ENCODE results near the gene MTHFD2.

Gene MTHFD2

DNA sequence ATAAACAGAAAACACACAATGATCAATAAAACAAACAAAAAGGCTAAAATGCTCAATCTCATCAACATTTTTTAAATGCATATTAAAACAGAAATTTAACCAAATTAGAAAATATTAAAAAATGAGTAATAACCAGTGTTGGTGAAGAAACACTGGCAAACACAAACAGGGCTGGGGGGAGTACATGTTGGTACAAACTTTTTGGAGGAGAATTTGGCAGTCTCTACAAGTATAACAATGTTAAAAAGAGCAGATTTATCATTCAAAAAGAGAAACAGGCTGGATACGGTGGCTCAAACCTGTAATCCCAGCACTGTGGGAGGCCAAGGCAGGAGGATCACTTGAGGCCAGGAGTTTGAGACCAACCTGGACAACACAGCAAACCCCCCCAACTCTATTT lies 33.7 kb upstream of the MTHFD2 start:
- POLR2A ChIA-PET = no interaction called here
- H3K36me3 ChIP-seq (ENCODE audit: control insufficient read depth in 2 of 2, insufficient read depth in 1 of 2, low read length in 2 of 2) = peaks cover 92 to 98% of the 10 kb centered on the region in 2 experiments
- no peaks in the 10 kb centered on the region for H3K4me1 ChIP-seq (ENCODE audit: control insufficient read depth, insufficient read depth, low read length)
- H3K9me3 ChIP-seq (ENCODE audit: control insufficient read depth, insufficient read depth, low read depth, low read length) = no peaks in the 10 kb centered on the region
- TF ChIP-seq ZNF426 (tag by site-specific recombination; IDR thresholded peaks at IDR 0.05) = no peak
- TF ChIP-seq ZNF184 (tag by site-specific recombination; IDR thresholded peaks at IDR 0.05) = peak; percentile 100
- H3K27ac ChIP-seq (ENCODE audit: extremely low read depth, low read depth, low read length) = no peak overlapping the region
- CTCF ChIA-PET = no interaction called here
- H3K4me3 ChIP-seq (ENCODE audit: low read depth, low read length) = no peak overlapping the region

DNA sequence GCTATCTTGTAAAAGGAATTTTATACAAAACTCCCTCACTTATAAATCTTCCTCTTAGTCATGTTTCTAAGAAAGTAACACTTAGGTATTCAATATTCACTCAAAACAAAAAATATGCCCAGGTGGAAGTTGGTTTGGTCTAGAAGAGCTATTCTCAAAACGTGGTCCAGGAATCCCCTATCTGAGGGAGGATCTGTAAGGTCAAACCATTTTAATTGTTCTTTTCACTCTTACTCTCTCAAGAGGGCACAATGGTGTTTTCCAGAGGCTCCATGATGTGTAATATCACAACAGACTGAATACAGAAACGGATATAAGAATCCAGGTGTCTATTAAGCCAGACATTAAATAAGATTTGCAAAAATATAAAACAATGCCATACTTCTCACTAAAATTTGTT lies 29.7 kb upstream of the MTHFD2 start:
- ChIA-PET POLR2A (interaction anchor here (2.4 kb wide), 1 partner anchor 9 kb away, joined by 9 read pairs; the partner anchor contains the start of gene MOB1A), CTCF (interaction anchor here (0.6 to 1.4 kb wide), 3 partner anchors 9 to 19 kb away, joined by 3 to 5 read pairs (median 5); no protein-coding TSS in a partner anchor)
- Histone ChIP-seq H3K4me3 (ENCODE audit: low read depth, low read length) (no peak overlapping the region), H3K4me1 (ENCODE audit: control insufficient read depth, insufficient read depth, low read length) (no peaks in the 10 kb centered on the region), H3K27ac (ENCODE audit: extremely low read depth, low read depth, low read length) (no peak overlapping the region), H3K36me3 (ENCODE audit: control insufficient read depth in 2 of 2, insufficient read depth in 1 of 2, low read length in 2 of 2) (peaks cover 79 to 86% of the 10 kb centered on the region in 2 experiments), H3K9me3 (ENCODE audit: control insufficient read depth, insufficient read depth, low read depth, low read length) (no peaks in the 10 kb centered on the region)
- TF ChIP-seq, protein P1, sequence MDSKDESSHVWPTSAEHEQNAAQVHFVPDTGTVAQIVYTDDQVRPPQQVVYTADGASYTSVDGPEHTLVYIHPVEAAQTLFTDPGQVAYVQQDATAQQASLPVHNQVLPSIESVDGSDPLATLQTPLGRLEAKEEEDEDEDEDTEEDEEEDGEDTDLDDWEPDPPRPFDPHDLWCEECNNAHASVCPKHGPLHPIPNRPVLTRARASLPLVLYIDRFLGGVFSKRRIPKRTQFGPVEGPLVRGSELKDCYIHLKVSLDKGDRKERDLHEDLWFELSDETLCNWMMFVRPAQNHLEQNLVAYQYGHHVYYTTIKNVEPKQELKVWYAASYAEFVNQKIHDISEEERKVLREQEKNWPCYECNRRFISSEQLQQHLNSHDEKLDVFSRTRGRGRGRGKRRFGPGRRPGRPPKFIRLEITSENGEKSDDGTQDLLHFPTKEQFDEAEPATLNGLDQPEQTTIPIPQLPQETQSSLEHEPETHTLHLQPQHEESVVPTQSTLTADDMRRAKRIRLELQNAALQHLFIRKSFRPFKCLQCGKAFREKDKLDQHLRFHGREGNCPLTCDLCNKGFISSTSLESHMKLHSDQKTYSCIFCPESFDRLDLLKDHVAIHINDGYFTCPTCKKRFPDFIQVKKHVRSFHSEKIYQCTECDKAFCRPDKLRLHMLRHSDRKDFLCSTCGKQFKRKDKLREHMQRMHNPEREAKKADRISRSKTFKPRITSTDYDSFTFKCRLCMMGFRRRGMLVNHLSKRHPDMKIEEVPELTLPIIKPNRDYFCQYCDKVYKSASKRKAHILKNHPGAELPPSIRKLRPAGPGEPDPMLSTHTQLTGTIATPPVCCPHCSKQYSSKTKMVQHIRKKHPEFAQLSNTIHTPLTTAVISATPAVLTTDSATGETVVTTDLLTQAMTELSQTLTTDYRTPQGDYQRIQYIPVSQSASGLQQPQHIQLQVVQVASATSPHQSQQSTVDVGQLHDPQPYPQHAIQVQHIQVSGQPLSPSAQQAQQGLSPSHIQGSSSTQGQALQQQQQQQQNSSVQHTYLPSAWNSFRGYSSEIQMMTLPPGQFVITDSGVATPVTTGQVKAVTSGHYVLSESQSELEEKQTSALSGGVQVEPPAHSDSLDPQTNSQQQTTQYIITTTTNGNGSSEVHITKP (tag by site-specific recombination; IDR thresholded peaks at IDR 0.05) = peak; percentile 58
- TF ChIP-seq ZNF473 (tag by site-specific recombination; IDR thresholded peaks at IDR 0.05) = no peak

- TF ChIP-seq SETDB1 (IDR thresholded peaks at IDR 0.05; ENCODE audit: insufficient read length, low read length) (peak; percentile 58), ZNF629 (tag by site-specific recombination; IDR thresholded peaks at IDR 0.05) (no peak), ZNF610 (tag by site-specific recombination; IDR thresholded peaks at IDR 0.05; ENCODE audit: borderline replicate concordance) (peak; percentile 99), ZNF624 (tag by site-specific recombination; IDR thresholded peaks at IDR 0.05) (no peak), ZNF18 (tag by site-specific recombination; IDR thresholded peaks at IDR 0.05) (0 out of 2 replicates have a peak, but pooled peaks have one; percentile 37)
- TF ChIP-seq, protein P2, sequence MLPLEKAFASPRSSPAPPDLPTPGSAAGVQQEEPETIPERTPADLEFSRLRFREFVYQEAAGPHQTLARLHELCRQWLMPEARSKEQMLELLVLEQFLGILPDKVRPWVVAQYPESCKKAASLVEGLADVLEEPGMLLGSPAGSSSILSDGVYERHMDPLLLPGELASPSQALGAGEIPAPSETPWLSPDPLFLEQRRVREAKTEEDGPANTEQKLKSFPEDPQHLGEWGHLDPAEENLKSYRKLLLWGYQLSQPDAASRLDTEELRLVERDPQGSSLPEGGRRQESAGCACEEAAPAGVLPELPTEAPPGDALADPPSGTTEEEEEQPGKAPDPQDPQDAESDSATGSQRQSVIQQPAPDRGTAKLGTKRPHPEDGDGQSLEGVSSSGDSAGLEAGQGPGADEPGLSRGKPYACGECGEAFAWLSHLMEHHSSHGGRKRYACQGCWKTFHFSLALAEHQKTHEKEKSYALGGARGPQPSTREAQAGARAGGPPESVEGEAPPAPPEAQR (tag by site-specific recombination; IDR thresholded peaks at IDR 0.05) = no peak
- H3K36me3 ChIP-seq (ENCODE audit: control insufficient read depth in 2 of 2, insufficient read depth in 1 of 2, low read length in 2 of 2) = peaks cover 28 to 37% of the 10 kb centered on the region in 2 experiments
- H3K9me3 ChIP-seq (ENCODE audit: control insufficient read depth, insufficient read depth, low read depth, low read length) = no peaks in the 10 kb centered on the region
- H3K27ac ChIP-seq (ENCODE audit: extremely low read depth, low read depth, low read length) = no peak overlapping the region
- no peaks in the 10 kb centered on the region for H3K4me1 ChIP-seq (ENCODE audit: control insufficient read depth, insufficient read depth, low read length)
- CTCF ChIA-PET = interaction anchor here (0.9 kb wide), 1 partner anchor 25 kb away, joined by 4 read pairs; no protein-coding TSS in a partner anchor
- H3K4me3 ChIP-seq (ENCODE audit: low read depth, low read length) = no peak overlapping the region
- POLR2A ChIA-PET = interaction anchor here (0.8 kb wide), 1 partner anchor 24 kb away, joined by 3 read pairs; no protein-coding TSS in a partner anchor
These were observed 23.5 kb upstream of the MTHFD2 start for GRCh38 chr2:74174909-74175308.

GRCh38 chr2:74177696-74178095 lies 20.7 kb upstream of the MTHFD2 start:
- Histone ChIP-seq H3K36me3 (ENCODE audit: control insufficient read depth in 2 of 2, insufficient read depth in 1 of 2, low read length in 2 of 2) (peaks cover 4 to 13% of the 10 kb centered on the region in 2 experiments; a peak in 2 of 3 replicates), H3K27ac (ENCODE audit: extremely low read depth, low read depth, low read length) (peak overlapping the region; percentile 88), H3K9me3 (ENCODE audit: control insufficient read depth, insufficient read depth, low read depth, low read length) (no peaks in the 10 kb centered on the region), H3K4me1 (ENCODE audit: control insufficient read depth, insufficient read depth, low read length) (no peaks in the 10 kb centered on the region), H3K4me3 (ENCODE audit: low read depth, low read length) (peak overlapping the region; percentile 86)
- ChIA-PET CTCF (interaction anchor here (0.9 to 2.2 kb wide), 2 partner anchors 11 to 21 kb away, joined by 3 to 9 read pairs; partner anchors contain the start of gene MTHFD2), POLR2A (interaction anchor here (0.5 to 2.6 kb wide), 13 partner anchors 8 to 476 kb away, joined by 3 to 52 read pairs (median 7); partner anchors contain the start of genes MTHFD2, RTKN, SEMA4F and STAMBP)
- no peak for TF ChIP-seq BCL6B (tag by site-specific recombination; IDR thresholded peaks at IDR 0.05)
- TF ChIP-seq ZNF292 (tag by site-specific recombination; IDR thresholded peaks at IDR 0.05; ENCODE audit: borderline replicate concordance, low read depth) = no peak
- no peak for TF ChIP-seq ZNF548 (tag by site-specific recombination; IDR thresholded peaks at IDR 0.05)
- TF ChIP-seq, protein P3, sequence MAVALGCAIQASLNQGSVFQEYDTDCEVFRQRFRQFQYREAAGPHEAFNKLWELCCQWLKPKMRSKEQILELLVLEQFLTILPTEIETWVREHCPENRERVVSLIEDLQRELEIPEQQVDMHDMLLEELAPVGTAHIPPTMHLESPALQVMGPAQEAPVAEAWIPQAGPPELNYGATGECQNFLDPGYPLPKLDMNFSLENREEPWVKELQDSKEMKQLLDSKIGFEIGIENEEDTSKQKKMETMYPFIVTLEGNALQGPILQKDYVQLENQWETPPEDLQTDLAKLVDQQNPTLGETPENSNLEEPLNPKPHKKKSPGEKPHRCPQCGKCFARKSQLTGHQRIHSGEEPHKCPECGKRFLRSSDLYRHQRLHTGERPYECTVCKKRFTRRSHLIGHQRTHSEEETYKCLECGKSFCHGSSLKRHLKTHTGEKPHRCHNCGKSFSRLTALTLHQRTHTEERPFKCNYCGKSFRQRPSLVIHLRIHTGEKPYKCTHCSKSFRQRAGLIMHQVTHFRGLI (tag by site-specific recombination; IDR thresholded peaks at IDR 0.05) = peak; percentile 71; the same call in 1 of the 2 replicates
- TF ChIP-seq ZNF138 (tag by site-specific recombination; IDR thresholded peaks at IDR 0.05; ENCODE audit: borderline replicate concordance) = no peak
- TF ChIP-seq KLF8 (tag by site-specific recombination; IDR thresholded peaks at IDR 0.05) = no peak

Data from HEK293 (cell line).